Embryonic facial prominence (tissue), 1 donor: ENCODE data around the gene FSTL1.
"Not testable (repeated sequence)": the region's sequence is repeated elsewhere in the genome, so short reads cannot be mapped to it uniquely, and the experiment has no call there.

ENCODE experiments used
- DNase-seq: peaks from one replicate; pipeline ENCODE4 v3.0.0-alpha.2; 2016; ENCODE audit errors: extremely low spot score

FSTL1 gene

GRCh38 chr3:120418446-120418845, 32.3 kb downstream of the FSTL1 start:
- DNase-seq: no peak

GRCh38 chr3:120417272-120417911, 33.4 kb downstream of the FSTL1 start:
- DNase-seq: peak; percentile 95

- no peak for DNase-seq
Observed at GRCh38 chr3:120416868-120417267, 33.9 kb downstream of the FSTL1 start.

- no peak for DNase-seq
Observed at GRCh38 chr3:120415756-120416155, 35.0 kb downstream of the FSTL1 start.

DNA sequence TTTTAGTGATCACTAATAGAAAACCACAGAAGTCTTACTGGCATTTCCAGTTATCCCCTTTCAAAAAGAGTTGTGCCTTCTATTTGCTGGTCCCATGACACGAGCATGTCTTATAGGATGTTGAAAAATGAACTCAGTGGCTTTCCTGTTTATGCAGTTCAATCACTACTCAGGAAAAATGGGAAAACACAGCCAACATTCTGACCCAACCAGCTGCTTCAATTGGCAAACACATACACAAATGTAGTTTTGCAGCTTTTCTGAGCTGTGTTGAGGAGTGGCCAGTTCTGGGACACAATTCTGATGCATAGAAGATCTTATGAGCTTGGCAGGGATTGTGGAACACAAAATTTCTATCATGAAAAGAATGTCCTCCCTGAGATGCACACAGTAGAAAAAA, 40.3 kb downstream of the FSTL1 start:
- DNase-seq: no peak

DNA sequence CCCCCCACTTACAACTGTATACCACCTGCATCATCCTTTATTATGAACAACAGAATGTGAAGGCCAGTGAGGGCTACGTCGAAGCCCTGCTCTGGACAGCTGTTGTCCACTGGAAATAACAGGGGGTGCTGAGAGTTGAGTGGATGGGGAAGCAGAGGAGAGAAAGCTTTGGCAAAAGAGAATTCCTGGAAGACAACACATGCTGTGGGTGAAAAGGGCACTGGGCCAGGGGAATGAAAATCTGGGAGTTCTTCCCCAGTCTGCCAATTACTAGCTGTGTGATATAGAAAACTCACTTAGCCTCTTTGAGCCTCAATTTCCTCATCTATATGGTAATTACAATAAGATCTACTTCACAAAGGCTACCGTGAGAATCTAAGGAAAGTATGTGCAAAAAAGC, 40.7 kb downstream of the FSTL1 start:
- DNase-seq: no peak

DNA sequence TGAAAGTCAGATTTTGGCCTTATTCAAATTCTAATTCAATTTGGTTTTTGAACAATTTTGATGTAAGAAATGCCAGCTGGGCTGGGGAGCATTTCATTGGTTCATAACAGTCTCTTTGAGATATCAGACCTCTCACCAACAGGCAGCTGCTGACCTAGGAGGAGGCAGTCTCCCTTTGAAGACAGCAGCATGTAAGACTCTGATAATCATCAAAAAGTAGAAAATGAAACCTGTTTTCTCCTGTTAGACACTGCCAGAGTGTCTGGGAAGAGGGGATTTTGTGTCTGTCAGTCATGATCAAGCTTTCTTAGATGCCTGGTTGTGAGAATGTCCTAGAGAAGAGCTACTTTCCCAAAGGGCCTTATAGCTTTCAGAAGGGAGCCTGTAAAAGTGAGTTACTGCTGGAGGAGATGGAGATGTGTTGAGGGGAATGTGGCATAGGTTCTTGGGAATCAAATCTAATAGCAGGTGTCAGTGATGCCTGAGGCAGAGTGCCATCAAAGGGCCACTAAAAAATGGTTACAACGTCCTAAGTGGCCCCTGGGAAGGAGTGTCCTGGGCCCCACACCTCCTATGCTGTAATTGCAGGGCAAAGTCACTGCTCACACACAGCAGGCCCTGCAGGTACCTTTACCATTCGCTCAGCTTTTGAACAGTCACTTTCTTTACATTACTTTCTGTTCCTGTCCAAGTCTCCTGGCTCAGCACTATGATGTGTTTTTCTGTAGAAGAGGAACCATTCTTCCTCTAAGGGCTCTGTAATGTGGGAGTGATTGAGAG, 43.1 kb downstream of the FSTL1 start:
- no peak for DNase-seq

GRCh38 chr3:120404876-120405275, 45.9 kb downstream of the FSTL1 start:
- no peak for DNase-seq

DNA sequence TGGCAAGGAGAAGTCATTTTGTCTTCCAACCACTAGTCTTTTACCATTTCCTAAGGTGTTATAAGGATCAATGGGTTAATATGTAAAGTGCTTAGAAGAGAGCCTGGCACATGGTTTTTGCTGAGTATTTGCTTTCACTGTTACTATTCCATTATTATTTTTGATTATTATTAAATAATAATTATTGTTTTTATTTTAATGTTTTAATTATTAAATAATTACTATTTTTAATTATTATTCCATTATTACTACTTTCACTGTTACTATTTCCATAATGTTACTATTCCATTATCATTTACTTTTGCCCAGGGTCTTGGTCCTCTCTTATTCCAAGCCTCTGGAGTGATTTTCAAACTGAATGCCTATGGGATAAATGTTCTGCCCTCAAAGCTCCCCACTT, 48.5 kb downstream of the FSTL1 start:
- DNase-seq: no peak

- no peak for DNase-seq
Observed at GRCh38 chr3:120399372-120399771, 51.4 kb downstream of the FSTL1 start.

- no peak for DNase-seq
Observed at GRCh38 chr3:120396469-120396868, 54.3 kb downstream of the FSTL1 start.

- DNase-seq: no peak
Observed at GRCh38 chr3:120394347-120394746, 56.4 kb downstream of the FSTL1 start.

DNA sequence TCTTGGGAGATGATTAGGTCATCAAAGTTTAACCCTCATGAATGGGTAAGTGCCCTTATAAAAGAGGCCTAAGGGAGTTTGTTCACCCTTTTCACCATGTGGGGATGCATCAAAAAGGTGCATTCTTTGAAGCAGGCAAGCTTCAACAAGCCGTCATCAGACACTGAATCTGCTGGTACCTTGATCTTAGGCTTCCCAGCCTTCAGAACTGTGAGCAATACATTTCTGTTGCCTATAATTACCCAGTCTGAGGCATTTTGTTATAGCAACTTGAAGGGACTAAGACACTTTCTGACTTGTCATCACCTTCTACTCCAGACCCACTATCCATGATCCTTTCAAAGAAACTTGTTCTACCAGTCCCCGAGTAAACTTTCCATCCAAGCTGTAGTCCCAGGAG, 57.0 kb downstream of the FSTL1 start:
- DNase-seq: no peak

- DNase-seq: no peak
Observed at GRCh38 chr3:120393243-120393642, 57.5 kb downstream of the FSTL1 start.

DNA sequence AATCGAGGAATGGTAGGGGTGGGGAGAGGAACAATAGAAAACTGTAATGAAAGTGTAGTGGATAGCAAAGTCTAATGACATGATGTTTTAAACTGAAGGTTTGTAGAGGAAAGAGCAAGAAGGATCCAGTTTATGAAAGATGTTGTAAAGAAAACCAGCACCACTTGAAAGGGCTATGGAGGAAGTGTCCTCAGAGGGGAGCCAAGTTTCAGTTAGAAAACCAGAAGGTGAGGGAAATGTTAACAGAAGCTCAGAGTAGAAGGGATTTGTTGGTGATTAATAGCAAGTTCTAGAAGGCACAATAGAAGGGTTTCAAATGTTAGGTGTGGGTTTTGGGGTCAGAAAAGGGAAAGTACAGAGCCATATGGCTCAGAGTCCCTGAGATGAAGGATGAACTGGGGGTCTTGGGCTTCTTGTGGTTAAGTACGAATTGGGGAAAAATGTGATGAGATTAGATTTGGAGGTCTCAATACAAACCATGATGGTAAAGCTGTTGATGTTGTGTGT, 67.8 kb downstream of the FSTL1 start:
- no peak for DNase-seq

- no peak for DNase-seq
Observed at GRCh38 chr3:120381503-120381902, 69.3 kb downstream of the FSTL1 start.

DNA sequence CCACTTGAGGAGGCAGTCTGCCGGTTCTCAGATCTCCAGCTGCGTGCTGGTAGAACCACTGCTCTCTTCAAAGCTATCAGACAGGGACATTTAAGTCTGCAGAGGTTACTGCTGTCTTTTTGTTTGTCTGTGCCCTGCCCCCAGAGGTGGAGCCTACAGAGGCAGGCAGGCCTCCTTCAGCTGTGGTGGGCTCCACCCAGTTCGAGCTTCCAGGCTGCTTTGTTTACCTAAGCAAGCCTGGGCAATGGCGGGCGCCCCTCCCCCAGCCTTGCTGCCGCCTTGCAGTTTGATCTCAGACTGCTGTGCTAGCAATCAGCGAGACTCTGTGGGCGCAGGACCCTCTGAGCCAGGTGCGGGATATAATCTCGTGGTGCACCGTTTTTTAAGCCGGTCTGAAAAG, 72.8 kb downstream of the FSTL1 start:
- not testable (repeated sequence) for DNase-seq

DNA sequence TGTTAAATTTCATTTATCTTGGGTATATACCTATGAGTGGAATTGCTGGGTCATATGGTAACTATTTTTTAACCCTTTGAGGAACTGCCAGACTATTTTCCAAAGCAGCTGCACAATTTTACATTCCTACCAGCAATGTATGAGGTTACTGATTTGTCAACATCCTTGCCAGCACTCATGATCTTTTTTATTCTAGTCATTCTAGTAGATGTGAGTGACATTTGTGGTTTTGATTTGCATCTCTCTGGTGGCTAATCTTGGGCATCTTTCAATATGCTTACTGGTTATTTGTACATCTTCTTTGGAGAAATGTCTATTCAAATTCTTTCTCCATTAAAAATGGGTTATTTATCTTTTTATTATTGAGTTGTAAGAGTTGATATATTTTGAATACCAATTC, 80.3 kb downstream of the FSTL1 start:
- DNase-seq: no peak

DNA sequence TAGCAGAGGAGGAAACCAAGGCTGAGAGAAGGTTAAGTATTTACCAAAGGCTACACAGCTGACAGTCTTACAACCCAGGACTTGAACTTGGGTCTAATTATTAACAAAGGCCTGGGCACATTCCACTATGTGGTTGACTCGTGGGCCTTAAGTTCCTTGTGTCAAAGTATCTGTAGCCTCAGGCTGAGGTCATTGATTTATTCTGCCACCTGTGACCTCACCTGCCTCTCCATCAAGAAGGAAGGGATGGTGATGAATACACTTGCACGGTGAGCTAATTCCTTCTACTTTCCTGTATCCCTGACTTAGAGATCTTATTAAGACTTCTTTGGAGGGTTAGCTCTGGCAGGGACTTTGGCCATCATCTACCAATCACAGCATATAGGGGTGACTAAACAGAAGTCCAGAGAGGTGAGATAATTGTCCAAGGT, 81.7 kb downstream of the FSTL1 start:
- no peak for DNase-seq

GRCh38 chr3:120368172-120368571, 82.6 kb downstream of the FSTL1 start:
- no peak for DNase-seq

DNA sequence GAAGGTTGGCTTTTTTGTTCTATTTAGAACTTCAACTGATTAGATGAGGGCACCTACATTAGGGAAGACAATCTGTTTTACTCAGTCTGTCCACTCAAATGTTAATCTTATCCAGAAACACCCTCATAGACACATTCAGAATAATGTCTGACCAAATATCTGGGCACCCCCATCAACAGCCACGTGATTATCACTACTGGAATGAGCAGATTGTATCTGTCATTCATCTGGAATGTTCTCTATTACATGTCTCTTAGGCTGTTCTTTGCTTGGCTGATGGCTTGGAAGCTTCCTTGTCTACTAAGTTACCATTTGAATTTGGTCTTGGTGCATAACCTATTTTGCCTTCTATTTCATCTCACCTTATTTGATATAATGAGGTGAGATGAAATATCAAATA, 86.0 kb downstream of the FSTL1 start:
- no peak for DNase-seq

DNA sequence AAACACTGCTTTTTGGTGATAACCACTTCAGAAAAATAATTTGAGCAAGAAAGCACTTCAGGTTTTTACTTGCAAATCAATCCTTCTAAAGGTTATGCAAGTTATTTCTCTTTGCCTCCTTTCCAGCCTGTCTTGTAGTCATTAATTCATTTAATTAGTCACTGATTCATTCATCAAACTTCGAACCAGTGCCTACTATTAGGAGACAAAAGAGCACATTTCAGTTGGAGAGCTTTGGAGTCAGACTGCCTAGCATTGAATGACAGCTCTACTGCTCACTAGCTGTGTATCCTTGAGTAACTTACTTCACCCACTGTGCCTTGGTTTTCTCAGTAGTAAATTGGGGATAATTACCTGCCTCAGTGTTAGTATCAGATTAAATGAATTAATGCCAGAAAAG, 86.7 kb downstream of the FSTL1 start:
- DNase-seq: no peak

- no peak for DNase-seq
Observed at GRCh38 chr3:120357807-120358206, 93.0 kb downstream of the FSTL1 start.
